B cell (primary cell): ENCODE measurements around the gene FPR1. TPM values are rescaled to one million over a fixed set of nuclear protein-coding genes. Genes with fewer than 3 reads are reported as not detected.

ENCODE experiments used
- ATAC-seq: fragments of 200-7000 bp; cut with Tn5 transposase; one replicate; pipeline ENCODE4 v1.10.0; 2021; ENCODE audit warnings: low read depth, mild to moderate bottlenecking, moderate number of reproducible peaks, moderate library complexity
- CTCF ChIA-PET: fragments of 350-600 bp; sonication (Branson Sonifier 250); formaldehyde crosslinking; loops from one replicate; lab custom pipeline; 2021; ENCODE audit warnings: antibody characterized with exemption, inconsistent platforms; lab: Charles Lee
- POLR2A ChIA-PET: fragments of 350-600 bp; sonication (Branson Sonifier 250); formaldehyde crosslinking; loops from one replicate; lab custom pipeline; 2021; ENCODE audit warnings: antibody characterized with exemption; lab: Charles Lee
- DNase-seq: peaks from one replicate; pipeline ENCODE4 v3.0.0; 2013
- H2AFZ ChIP-seq: 2 replicates; pipeline ENCODE4 v1.6.1; 2012; ENCODE audit warnings: mild to moderate bottlenecking, low read depth, low read length; ENCODE audit not compliant: insufficient read depth, poor library complexity, severe bottlenecking
- H3K27ac ChIP-seq, 2 donors: 1 replicate in 1 of 2; 2 replicates in 1 of 2; pipeline ENCODE4 v1.5.1; 2012 to 2013; ENCODE audit warnings: low read length in 2 of 2, mild to moderate bottlenecking in 2 of 2, moderate library complexity in 1 of 2
- H3K27me3 ChIP-seq, 4 experiments: fragments of 200-600 bp in 1 of 4; sonication (generic) in 1 of 4; replicated peaks in 1 of 4; 1 replicate in 2 of 4; 2 replicates in 2 of 4; pipeline versions ENCODE4 v1.6.1 to v1.7.0; 2013 to 2016; ENCODE audit warnings: low read length in 3 of 4, mild to moderate bottlenecking in 2 of 4, mixed read lengths in 1 of 4, moderate library complexity in 1 of 4; ENCODE audit not compliant: insufficient read depth in 4 of 4, control insufficient read depth in 3 of 4; ENCODE audit errors: control extremely low read depth in 1 of 4
- H3K36me3 ChIP-seq, 2 experiments: replicated peaks in 1 of 2; 1 replicate in 1 of 2; 2 replicates in 1 of 2; pipeline versions ENCODE4 v1.6.1 to v1.7.1; 2013; ENCODE audit warnings: low read length in 1 of 2; ENCODE audit not compliant: insufficient read depth in 2 of 2, control insufficient read depth in 1 of 2; ENCODE audit errors: control extremely low read depth in 1 of 2, extremely low read depth in 1 of 2
- H3K4me1 ChIP-seq, 2 donors: fragments of 200-600 bp in 1 of 2; sonication (generic) in 1 of 2; 1 replicate in 1 of 2; 2 replicates in 1 of 2; pipeline versions ENCODE4 v1.5.1 to v1.6.1; 2013 to 2017; ENCODE audit warnings: low read length in 2 of 2; ENCODE audit not compliant: control insufficient read depth in 2 of 2, insufficient read depth in 2 of 2
- H3K4me2 ChIP-seq: replicated peaks from 2 replicates; pipeline ENCODE3; 2012; ENCODE audit warnings: mild to moderate bottlenecking, low read depth, low read length; ENCODE audit not compliant: poor library complexity, severe bottlenecking
- H3K4me3 ChIP-seq, 5 experiments: fragments of 200-600 bp in 1 of 5; sonication (generic) in 1 of 5; 1 replicate in 3 of 5; 2 replicates in 2 of 5; pipeline versions ENCODE4 v1.5.1 to v1.7.0; 2011 to 2016; ENCODE audit warnings: low read length in 4 of 5, mild to moderate bottlenecking in 4 of 5, low read depth in 2 of 5, control low read depth in 1 of 5, moderate library complexity in 1 of 5; ENCODE audit not compliant: insufficient read depth in 1 of 5; ENCODE audit errors: control extremely low read depth in 1 of 5, extremely low read depth in 1 of 5
- H3K79me2 ChIP-seq: fragments of 200-600 bp; sonication (generic); one replicate; pipeline ENCODE4 v1.6.0; 2016; ENCODE audit warnings: low read length; ENCODE audit not compliant: control insufficient read depth, insufficient read depth
- H3K9ac ChIP-seq: fragments of 200-600 bp; sonication (generic); 2 replicates; pipeline ENCODE4 v1.6.1; 2017; ENCODE audit warnings: mild to moderate bottlenecking, low read length, moderate library complexity
- H3K9me3 ChIP-seq, 3 donors: one replicate each; pipeline versions ENCODE4 v1.6.1 to v1.7.1; 2013; ENCODE audit warnings: low read length in 2 of 3; ENCODE audit not compliant: control insufficient read depth in 2 of 3, insufficient read depth in 1 of 3; ENCODE audit errors: control extremely low read depth in 1 of 3
- H4K20me1 ChIP-seq: 2 replicates; pipeline ENCODE4 v1.6.0; 2012; ENCODE audit warnings: mild to moderate bottlenecking, low read length; ENCODE audit not compliant: insufficient read depth, control insufficient read depth, poor library complexity, severe bottlenecking
- H3K27ac Mint-ChIP-seq: one replicate; pipeline ENCODE4 v1.8.0; 2021; ENCODE audit warnings: mixed read lengths
- H3K27me3 Mint-ChIP-seq: one replicate; pipeline ENCODE4 v1.8.0; 2021; ENCODE audit warnings: mixed read lengths
- H3K4me1 Mint-ChIP-seq: one replicate; pipeline ENCODE4 v1.8.0; 2021; ENCODE audit warnings: mixed read lengths
- H3K4me3 Mint-ChIP-seq: one replicate; pipeline ENCODE4 v1.8.0; 2021; ENCODE audit warnings: mixed read lengths
- H3K9me3 Mint-ChIP-seq: one replicate; pipeline ENCODE4 v1.8.0; 2022; ENCODE audit warnings: mixed read lengths; ENCODE audit not compliant: insufficient read depth
- EZH2 ChIP-seq: IDR thresholded peaks from 2 replicates; pipeline ENCODE4 v1.6.1; 2012; ENCODE audit warnings: borderline replicate concordance, low read depth, mild to moderate bottlenecking, moderate library complexity, low read length; ENCODE audit not compliant: insufficient read depth, poor library complexity, severe bottlenecking
- WGBS: methylation state at CpG from one replicate; pipeline ENCODE4 v1.1.5; 2013; ENCODE audit warnings: missing lambda C conversion rate; ENCODE audit not compliant: insufficient coverage; 5-methylcytosine and 5-hydroxymethylcytosine counted together
- intact Hi-C: fragments of 100-400 bp; cut with micrococcal nuclease; formaldehyde crosslinking; loops from one replicate; pipeline ENCODE4 v1.10.0; 2022
- polyA plus RNA-seq: library from polyadenylated mRNA; depleted of rRNA; stranded (reverse); fragments of >200 nt; gene quantifications from 2 replicates; pipeline ENCODE4 v1.2.3, GENCODE V29; 2012
- total RNA-seq, 2 donors: library from RNA; stranded (reverse); fragments of 120-200 nt in 1 of 2; gene quantifications; 1 replicate in 1 of 2; 2 replicates in 1 of 2; pipeline versions ENCODE4 v1.2.3 to v1.2.4, GENCODE V29; 2013 to 2022
- TF ChIP-seq, protein P1 (sequence below): fragments of 200-600 bp; IDR thresholded peaks from one replicate; pipeline ENCODE4 v1.8.0; 2022; ENCODE audit warnings: antibody characterized with exemption, mild to moderate bottlenecking

FPR1 gene
- total and polyA plus RNA-seq, 2 donors (not counting 1 experiment from before 2014, with no cell fraction given), result 0.17 to 1.1 TPM

- intact Hi-C loops, result no loop called here
- WGBS, result 96% methylated on average over 4 of the region's 4 CpGs
- no peak overlapping the region for H3K27ac Mint-ChIP-seq
- H2AFZ ChIP-seq, result no peak overlapping the region
- peaks cover 3% of the 10 kb centered on the region for H3K9me3 Mint-ChIP-seq
- H3K9me3 ChIP-seq, result peaks cover 0 to 10% (median 1%) of the 10 kb centered on the region in 3 donors
- no peaks in the 10 kb centered on the region for H4K20me1 ChIP-seq
- no peak overlapping the region for H3K27ac ChIP-seq
- no peak overlapping the region for H3K4me2 ChIP-seq
- H3K27me3 ChIP-seq, result peaks cover 0 to 2% (median 0%) of the 10 kb centered on the region in 4 experiments
- DNase-seq (no peak), ATAC-seq (no peak)
- H3K9ac ChIP-seq, result no peak overlapping the region
- CTCF ChIA-PET, result no interaction called here
- H3K4me3 ChIP-seq, result peak overlapping the region in 1 of 5 experiments; percentile 85
- no peaks in the 10 kb centered on the region for H3K27me3 Mint-ChIP-seq
- TF ChIP-seq, protein P1, sequence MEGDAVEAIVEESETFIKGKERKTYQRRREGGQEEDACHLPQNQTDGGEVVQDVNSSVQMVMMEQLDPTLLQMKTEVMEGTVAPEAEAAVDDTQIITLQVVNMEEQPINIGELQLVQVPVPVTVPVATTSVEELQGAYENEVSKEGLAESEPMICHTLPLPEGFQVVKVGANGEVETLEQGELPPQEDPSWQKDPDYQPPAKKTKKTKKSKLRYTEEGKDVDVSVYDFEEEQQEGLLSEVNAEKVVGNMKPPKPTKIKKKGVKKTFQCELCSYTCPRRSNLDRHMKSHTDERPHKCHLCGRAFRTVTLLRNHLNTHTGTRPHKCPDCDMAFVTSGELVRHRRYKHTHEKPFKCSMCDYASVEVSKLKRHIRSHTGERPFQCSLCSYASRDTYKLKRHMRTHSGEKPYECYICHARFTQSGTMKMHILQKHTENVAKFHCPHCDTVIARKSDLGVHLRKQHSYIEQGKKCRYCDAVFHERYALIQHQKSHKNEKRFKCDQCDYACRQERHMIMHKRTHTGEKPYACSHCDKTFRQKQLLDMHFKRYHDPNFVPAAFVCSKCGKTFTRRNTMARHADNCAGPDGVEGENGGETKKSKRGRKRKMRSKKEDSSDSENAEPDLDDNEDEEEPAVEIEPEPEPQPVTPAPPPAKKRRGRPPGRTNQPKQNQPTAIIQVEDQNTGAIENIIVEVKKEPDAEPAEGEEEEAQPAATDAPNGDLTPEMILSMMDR, result no peak
- no peak for TF ChIP-seq EZH2
- H3K4me3 Mint-ChIP-seq, result no peak overlapping the region
- no peaks in the 10 kb centered on the region for H3K36me3 ChIP-seq
- no peaks in the 10 kb centered on the region for H3K79me2 ChIP-seq
- POLR2A ChIA-PET, result no interaction called here
- peaks cover 0 to 5% of the 10 kb centered on the region in 2 donors for H3K4me1 ChIP-seq
- peaks cover 14% of the 10 kb centered on the region for H3K4me1 Mint-ChIP-seq
Observed at GRCh38 chr19:51749979-51750378, 1.7 kb downstream of the FPR1 start.

- intact Hi-C loops, result no loop called here
- H3K4me1 Mint-ChIP-seq, result peaks cover 8% of the 10 kb centered on the region
- no peak for ATAC-seq
- H3K9me3 Mint-ChIP-seq, result no peaks in the 10 kb centered on the region
- Histone ChIP-seq H4K20me1 (no peaks in the 10 kb centered on the region), H3K4me1 (peaks cover 0 to 2% of the 10 kb centered on the region in 2 donors), H3K9ac (no peak overlapping the region), H3K79me2 (no peaks in the 10 kb centered on the region), H3K9me3 (peaks cover 0 to 4% (median 1%) of the 10 kb centered on the region in 3 donors), H3K27ac (no peak overlapping the region), H2AFZ (no peak overlapping the region), H3K4me2 (no peak overlapping the region), H3K36me3 (no peaks in the 10 kb centered on the region), H3K27me3 (peaks cover 0 to 6% (median 0%) of the 10 kb centered on the region in 4 experiments), H3K4me3 (no peak overlapping the region)
- no peak overlapping the region for H3K27ac Mint-ChIP-seq
- H3K4me3 Mint-ChIP-seq, result no peak overlapping the region
- CTCF ChIA-PET, result no interaction called here
- peaks cover 10% of the 10 kb centered on the region for H3K27me3 Mint-ChIP-seq
- TF ChIP-seq EZH2, result no peak
- TF ChIP-seq, protein P1, result no peak
- WGBS, result 80% methylated on average over 6 of the region's 7 CpGs
- POLR2A ChIA-PET, result no interaction called here
- DNase-seq, result no peak
Observed at GRCh38 chr19:51746731-51747130, 4.9 kb downstream of the FPR1 start.
